Natural killer cell (primary cell): Measurements from ENCODE around the gene PSEN2. TPM values are rescaled to one million over a fixed set of nuclear protein-coding genes. Genes with fewer than 3 reads are reported as not detected.
A peak's percentile ranks its signal among the peaks of the same experiment; 100 is the strongest.

ENCODE experiments used
- ATAC-seq, 3 donors: fragments of 150-1000 bp in 2 of 3; fragments of 200-7000 bp in 1 of 3; cut with Tn5 transposase; 1 replicate in 1 of 3; 2 replicates in 2 of 3; pipeline ENCODE4 v1.10.0; 2021; ENCODE audit warnings: mild to moderate bottlenecking in 2 of 3, moderate library complexity in 2 of 3
- DNase-seq, 2 donors: peaks; one replicate each; pipeline versions ENCODE4 v3.0.0 to v3.0.0-alpha.2; 2013 to 2021; ENCODE audit warnings: mixed read lengths in 1 of 2
- H3K27ac ChIP-seq: one replicate; pipeline ENCODE4 v1.5.1; 2013; ENCODE audit warnings: mild to moderate bottlenecking, low read length
- H3K27me3 ChIP-seq: one replicate; pipeline ENCODE4 v1.6.1; 2013; ENCODE audit warnings: low read length; ENCODE audit not compliant: control insufficient read depth, insufficient read depth
- H3K36me3 ChIP-seq: one replicate; pipeline ENCODE4 v1.6.1; 2013; ENCODE audit warnings: low read length; ENCODE audit not compliant: control insufficient read depth, insufficient read depth
- H3K4me1 ChIP-seq: one replicate; pipeline ENCODE4 v1.6.1; 2013; ENCODE audit warnings: low read length; ENCODE audit not compliant: control insufficient read depth, insufficient read depth
- H3K4me3 ChIP-seq: one replicate; pipeline ENCODE4 v1.5.1; 2013; ENCODE audit warnings: low read length
- H3K9me3 ChIP-seq: one replicate; pipeline ENCODE4 v1.6.1; 2013; ENCODE audit warnings: low read length; ENCODE audit not compliant: control insufficient read depth, insufficient read depth
- H3K27ac Mint-ChIP-seq, 2 donors: one replicate each; pipeline ENCODE4 v1.8.0; 2022; ENCODE audit warnings: mild to moderate bottlenecking in 2 of 2, mixed read lengths in 2 of 2, moderate library complexity in 1 of 2
- H3K27me3 Mint-ChIP-seq, 2 donors: one replicate each; pipeline ENCODE4 v1.8.0; 2022; ENCODE audit warnings: low read depth in 2 of 2, mixed read lengths in 2 of 2
- H3K36me3 Mint-ChIP-seq: one replicate; pipeline ENCODE4 v1.8.0; 2022; ENCODE audit warnings: mixed read lengths
- H3K4me1 Mint-ChIP-seq, 2 donors: one replicate each; pipeline ENCODE4 v1.8.0; 2022; ENCODE audit warnings: mixed read lengths in 2 of 2
- H3K4me3 Mint-ChIP-seq: one replicate; pipeline ENCODE4 v1.8.0; 2022; ENCODE audit warnings: mild to moderate bottlenecking, moderate library complexity, mixed read lengths
- H3K9me3 Mint-ChIP-seq, 2 donors: one replicate each; pipeline ENCODE4 v1.8.0; 2022; ENCODE audit warnings: mixed read lengths in 2 of 2
- CTCF ChIP-seq: fragments of 200-600 bp; IDR thresholded peaks from one replicate; pipeline ENCODE4 v1.8.0; 2022; ENCODE audit warnings: antibody characterized with exemption
- WGBS: methylation state at CpG from one replicate; pipeline ENCODE4 v1.1.7; 2013; ENCODE audit warnings: missing lambda C conversion rate; ENCODE audit not compliant: insufficient coverage; 5-methylcytosine and 5-hydroxymethylcytosine counted together
- intact Hi-C: fragments of 100-400 bp; cut with micrococcal nuclease; formaldehyde crosslinking; loops from one replicate; pipeline ENCODE4 v1.14.2; 2022
- total RNA-seq, 4 donors: library from RNA; stranded (reverse); fragments of 120-200 nt in 1 of 4; gene quantifications; one replicate each; pipeline versions ENCODE4 v1.2.3 to v1.2.4, GENCODE V29; 2013 to 2022

The PSEN2 gene
- total RNA-seq, 3 donors from 2014 or later (not counting 1 experiment from before 2014, with no cell fraction given) = 12.6 to 22.8 (median 14.9) TPM

- H3K9me3 Mint-ChIP-seq = no peaks in the 10 kb centered on the region
- no peak overlapping the region for H3K27ac ChIP-seq
- H3K36me3 ChIP-seq = no peaks in the 10 kb centered on the region
- no peaks in the 10 kb centered on the region for H3K36me3 Mint-ChIP-seq
- no peaks in the 10 kb centered on the region for H3K27me3 ChIP-seq
- no peak overlapping the region for H3K4me3 Mint-ChIP-seq
- no CpG with 5 or more reads among the region's 1 CpG for WGBS
- no peaks in the 10 kb centered on the region for H3K27me3 Mint-ChIP-seq
- no peaks in the 10 kb centered on the region for H3K4me1 ChIP-seq
- no peaks in the 10 kb centered on the region for H3K9me3 ChIP-seq
- intact Hi-C loops = no loop called here
- no peak for TF ChIP-seq CTCF
- no peaks in the 10 kb centered on the region for H3K4me1 Mint-ChIP-seq
- DNase-seq = no peak
- no peak for ATAC-seq
- H3K27ac Mint-ChIP-seq = no peak overlapping the region
- no peak overlapping the region for H3K4me3 ChIP-seq
Observed at GRCh38 chr1:226908913-226909312, 38.5 kb downstream of the PSEN2 start.

GRCh38 chr1:226912587-226913176 lies 42.3 kb downstream of the PSEN2 start:
- H3K4me3 Mint-ChIP-seq = no peak overlapping the region
- H3K9me3 ChIP-seq = no peaks in the 10 kb centered on the region
- DNase-seq = peak in 1 of 2 donors; percentile 63
- no peaks in the 10 kb centered on the region for H3K27me3 ChIP-seq
- TF ChIP-seq CTCF = no peak
- no peaks in the 10 kb centered on the region for H3K36me3 ChIP-seq
- intact Hi-C loops = no loop called here
- H3K27ac ChIP-seq = no peak overlapping the region
- ATAC-seq = peak in 2 of 3 donors; percentile 34 to 57
- no peaks in the 10 kb centered on the region for H3K4me1 Mint-ChIP-seq
- no peaks in the 10 kb centered on the region for H3K36me3 Mint-ChIP-seq
- H3K4me3 ChIP-seq = no peak overlapping the region
- 46% methylated on average over 13 of the region's 13 CpGs for WGBS
- H3K27me3 Mint-ChIP-seq = no peaks in the 10 kb centered on the region
- H3K27ac Mint-ChIP-seq = no peak overlapping the region
- H3K4me1 ChIP-seq = no peaks in the 10 kb centered on the region
- H3K9me3 Mint-ChIP-seq = no peaks in the 10 kb centered on the region

GRCh38 chr1:226915672-226915995 lies 45.2 kb downstream of the PSEN2 start:
- DNase-seq (no peak), ATAC-seq (no peak)
- WGBS = 61% methylated on average over 3 of the region's 3 CpGs
- H3K4me1 ChIP-seq = no peaks in the 10 kb centered on the region
- Mint-ChIP-seq H3K27me3 (no peaks in the 10 kb centered on the region), H3K9me3 (no peaks in the 10 kb centered on the region), H3K4me3 (no peak overlapping the region), H3K4me1 (no peaks in the 10 kb centered on the region), H3K36me3 (no peaks in the 10 kb centered on the region), H3K27ac (no peak overlapping the region)
- H3K27ac ChIP-seq = no peak overlapping the region
- no peaks in the 10 kb centered on the region for H3K27me3 ChIP-seq
- intact Hi-C loops = no loop called here
- no peak overlapping the region for H3K4me3 ChIP-seq
- TF ChIP-seq CTCF = no peak
- no peaks in the 10 kb centered on the region for H3K9me3 ChIP-seq
- no peaks in the 10 kb centered on the region for H3K36me3 ChIP-seq

GRCh38 chr1:226916497-226916896 lies 46.1 kb downstream of the PSEN2 start:
- Mint-ChIP-seq H3K9me3 (no peaks in the 10 kb centered on the region), H3K27me3 (no peaks in the 10 kb centered on the region), H3K36me3 (no peaks in the 10 kb centered on the region), H3K4me1 (no peaks in the 10 kb centered on the region), H3K27ac (no peak overlapping the region), H3K4me3 (no peak overlapping the region)
- no peaks in the 10 kb centered on the region for H3K9me3 ChIP-seq
- intact Hi-C loops = no loop called here
- no peak for TF ChIP-seq CTCF
- no peak overlapping the region for H3K4me3 ChIP-seq
- whole genome bisulfite sequencing = 93% methylated on average over 1 of the region's 2 CpGs
- H3K36me3 ChIP-seq = no peaks in the 10 kb centered on the region
- no peaks in the 10 kb centered on the region for H3K4me1 ChIP-seq
- no peak overlapping the region for H3K27ac ChIP-seq
- ATAC-seq = no peak
- H3K27me3 ChIP-seq = no peaks in the 10 kb centered on the region
- no peak for DNase-seq
